ENCODE results near the gene NANOS1. TPM values are rescaled to one million over a fixed set of nuclear protein-coding genes. Genes with fewer than 3 reads are reported as not detected.
A peak's percentile ranks its signal among the peaks of the same experiment; 100 is the strongest.

NANOS1 gene
- total and polyA plus RNA-seq, 2 donors (not counting 1 experiment from before 2014, with no cell fraction given), result 1.1 to 1.2 TPM

GRCh38 chr10:119006451-119007210, 22.9 kb upstream of the NANOS1 start:
- Histone ChIP-seq H3K79me2 (ENCODE audit: control insufficient read depth, insufficient read depth, low read length) (no peaks in the 10 kb centered on the region), H4K20me1 (ENCODE audit: control insufficient read depth, extremely low read depth, insufficient read depth, low read length) (no peaks in the 10 kb centered on the region), H3K27ac (ENCODE audit: insufficient read depth, low read length) (peak overlapping the region; percentile 11), H3K4me2 (ENCODE audit: extremely low read depth, insufficient read depth, low read length) (no peak overlapping the region), H2AFZ (ENCODE audit: low read length) (no peak overlapping the region), H3K27me3 (ENCODE audit: control insufficient read depth, insufficient read depth, low read length) (peaks cover 10% of the 10 kb centered on the region), H3K36me3 (ENCODE audit: control insufficient read depth, insufficient read depth, low read length) (no peaks in the 10 kb centered on the region), H3K4me1 (ENCODE audit: control insufficient read depth, extremely low read depth, insufficient read depth, low read length) (peaks cover 8% of the 10 kb centered on the region), H3K9ac (ENCODE audit: insufficient read depth, low read length) (no peak overlapping the region), H3K4me3 (replicated peaks in 1 of 4; ENCODE audit: control extremely low read depth in 1 of 4, insufficient read depth in 1 of 4, low read depth in 3 of 4, low read length in 4 of 4) (no peak overlapping the region), H3K9me3 (ENCODE audit: control insufficient read depth, insufficient read depth, low read depth, low read length) (no peaks in the 10 kb centered on the region)
- DNase-seq (ENCODE audit: low read depth in 2 of 2), result peak; percentile 99
- no peak for TF ChIP-seq EZH2 (IDR thresholded peaks at IDR 0.05; ENCODE audit: low read length, missing control alignments)
- peak in 1 of 2 donors; percentile 16 for TF ChIP-seq CTCF (conservative IDR thresholded peaks at IDR 0.05 in 1 of 2, IDR thresholded peaks at IDR 0.05 in 1 of 2; ENCODE audit: low read depth in 1 of 2, low read length in 2 of 2)

GRCh38 chr10:119007211-119007574, 22.3 kb upstream of the NANOS1 start:
- H4K20me1 ChIP-seq (ENCODE audit: control insufficient read depth, extremely low read depth, insufficient read depth, low read length), result no peaks in the 10 kb centered on the region
- TF ChIP-seq CTCF (conservative IDR thresholded peaks at IDR 0.05 in 1 of 2, IDR thresholded peaks at IDR 0.05 in 1 of 2; ENCODE audit: low read depth in 1 of 2, low read length in 2 of 2), result no peak
- no peak for TF ChIP-seq EZH2 (IDR thresholded peaks at IDR 0.05; ENCODE audit: low read length, missing control alignments)
- H3K79me2 ChIP-seq (ENCODE audit: control insufficient read depth, insufficient read depth, low read length), result no peaks in the 10 kb centered on the region
- no peak for DNase-seq (ENCODE audit: low read depth in 2 of 2)
- no peak overlapping the region for H3K27ac ChIP-seq (ENCODE audit: insufficient read depth, low read length)
- H2AFZ ChIP-seq (ENCODE audit: low read length), result no peak overlapping the region
- H3K4me3 ChIP-seq (replicated peaks in 1 of 4; ENCODE audit: control extremely low read depth in 1 of 4, insufficient read depth in 1 of 4, low read depth in 3 of 4, low read length in 4 of 4), result no peak overlapping the region
- no peaks in the 10 kb centered on the region for H3K9me3 ChIP-seq (ENCODE audit: control insufficient read depth, insufficient read depth, low read depth, low read length)
- no peaks in the 10 kb centered on the region for H3K36me3 ChIP-seq (ENCODE audit: control insufficient read depth, insufficient read depth, low read length)
- peaks cover 6% of the 10 kb centered on the region for H3K27me3 ChIP-seq (ENCODE audit: control insufficient read depth, insufficient read depth, low read length)
- H3K4me2 ChIP-seq (ENCODE audit: extremely low read depth, insufficient read depth, low read length), result no peak overlapping the region
- no peak overlapping the region for H3K9ac ChIP-seq (ENCODE audit: insufficient read depth, low read length)
- H3K4me1 ChIP-seq (ENCODE audit: control insufficient read depth, extremely low read depth, insufficient read depth, low read length), result peaks cover 8% of the 10 kb centered on the region

DNA sequence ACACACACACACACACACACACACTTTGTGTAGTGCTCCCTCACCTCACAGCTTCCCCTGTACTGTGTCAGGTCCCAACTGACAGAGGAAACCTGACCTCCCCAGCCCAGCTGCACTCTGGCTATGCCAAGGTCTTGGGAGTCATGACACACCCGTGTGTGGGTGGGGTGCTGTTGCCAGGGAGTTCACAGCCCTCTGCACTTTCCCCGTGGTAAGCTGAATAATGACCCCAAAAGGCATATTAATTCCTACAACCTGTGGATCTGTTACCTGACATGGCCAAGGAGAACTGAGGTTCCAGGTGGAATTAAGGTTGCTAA, 8.9 kb upstream of the NANOS1 start:
- H3K27me3 ChIP-seq (ENCODE audit: control insufficient read depth, insufficient read depth, low read length), result no peaks in the 10 kb centered on the region
- H3K9me3 ChIP-seq (ENCODE audit: control insufficient read depth, insufficient read depth, low read depth, low read length), result no peaks in the 10 kb centered on the region
- no peaks in the 10 kb centered on the region for H4K20me1 ChIP-seq (ENCODE audit: control insufficient read depth, extremely low read depth, insufficient read depth, low read length)
- H3K79me2 ChIP-seq (ENCODE audit: control insufficient read depth, insufficient read depth, low read length), result no peaks in the 10 kb centered on the region
- H3K4me3 ChIP-seq (replicated peaks in 1 of 4; ENCODE audit: control extremely low read depth in 1 of 4, insufficient read depth in 1 of 4, low read depth in 3 of 4, low read length in 4 of 4), result no peak overlapping the region
- no peak overlapping the region for H2AFZ ChIP-seq (ENCODE audit: low read length)
- no peak overlapping the region for H3K4me2 ChIP-seq (ENCODE audit: extremely low read depth, insufficient read depth, low read length)
- peak; percentile 24 to 45 for DNase-seq (ENCODE audit: low read depth in 2 of 2)
- peaks cover 15% of the 10 kb centered on the region for H3K4me1 ChIP-seq (ENCODE audit: control insufficient read depth, extremely low read depth, insufficient read depth, low read length)
- TF ChIP-seq CTCF (conservative IDR thresholded peaks at IDR 0.05 in 1 of 2, IDR thresholded peaks at IDR 0.05 in 1 of 2; ENCODE audit: low read depth in 1 of 2, low read length in 2 of 2) (no peak), EZH2 (IDR thresholded peaks at IDR 0.05; ENCODE audit: low read length, missing control alignments) (no peak)
- H3K36me3 ChIP-seq (ENCODE audit: control insufficient read depth, insufficient read depth, low read length), result no peaks in the 10 kb centered on the region
- H3K27ac ChIP-seq (ENCODE audit: insufficient read depth, low read length), result no peak overlapping the region
- H3K9ac ChIP-seq (ENCODE audit: insufficient read depth, low read length), result no peak overlapping the region
